Measurements from ENCODE around the gene GNLY. TPM values are rescaled to one million over a fixed set of nuclear protein-coding genes. Genes with fewer than 3 reads are reported as not detected.

GNLY gene
- total RNA-seq, 4 donors from 2014 or later = 3.6 to 36.1 (median 12.0) TPM

DNA sequence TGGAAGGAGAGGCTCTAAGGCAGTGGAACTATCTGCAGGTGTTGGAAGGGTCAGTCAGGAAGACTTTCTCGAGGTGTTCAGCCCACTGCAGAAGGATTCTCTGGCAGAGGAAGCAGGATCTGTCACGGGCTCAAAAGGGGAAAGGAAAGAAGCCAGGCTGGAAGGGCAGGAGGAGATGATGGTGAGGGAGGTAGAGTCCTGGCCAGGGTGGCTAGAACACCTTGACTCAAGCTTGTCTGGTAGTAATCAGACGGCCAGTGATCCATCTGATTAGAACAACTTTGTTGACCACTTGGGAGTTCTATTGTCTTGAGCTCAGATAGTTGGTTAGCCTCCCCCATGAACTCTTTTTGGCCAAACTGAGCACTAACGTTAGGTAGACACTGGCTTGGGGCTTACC is 49.9 kb downstream of the GNLY start:
- no peaks in the 10 kb centered on the region for H3K36me3 ChIP-seq
- H3K4me1 ChIP-seq = peaks cover 78 to 80% of the 10 kb centered on the region in 2 donors
- no peaks in the 10 kb centered on the region for H3K27me3 ChIP-seq
- TF ChIP-seq, protein P1, sequence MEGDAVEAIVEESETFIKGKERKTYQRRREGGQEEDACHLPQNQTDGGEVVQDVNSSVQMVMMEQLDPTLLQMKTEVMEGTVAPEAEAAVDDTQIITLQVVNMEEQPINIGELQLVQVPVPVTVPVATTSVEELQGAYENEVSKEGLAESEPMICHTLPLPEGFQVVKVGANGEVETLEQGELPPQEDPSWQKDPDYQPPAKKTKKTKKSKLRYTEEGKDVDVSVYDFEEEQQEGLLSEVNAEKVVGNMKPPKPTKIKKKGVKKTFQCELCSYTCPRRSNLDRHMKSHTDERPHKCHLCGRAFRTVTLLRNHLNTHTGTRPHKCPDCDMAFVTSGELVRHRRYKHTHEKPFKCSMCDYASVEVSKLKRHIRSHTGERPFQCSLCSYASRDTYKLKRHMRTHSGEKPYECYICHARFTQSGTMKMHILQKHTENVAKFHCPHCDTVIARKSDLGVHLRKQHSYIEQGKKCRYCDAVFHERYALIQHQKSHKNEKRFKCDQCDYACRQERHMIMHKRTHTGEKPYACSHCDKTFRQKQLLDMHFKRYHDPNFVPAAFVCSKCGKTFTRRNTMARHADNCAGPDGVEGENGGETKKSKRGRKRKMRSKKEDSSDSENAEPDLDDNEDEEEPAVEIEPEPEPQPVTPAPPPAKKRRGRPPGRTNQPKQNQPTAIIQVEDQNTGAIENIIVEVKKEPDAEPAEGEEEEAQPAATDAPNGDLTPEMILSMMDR (IDR thresholded peaks at IDR 0.05 in 4 of 5, conservative IDR thresholded peaks at IDR 0.05 in 1 of 5) = no peak
- no peak for TF ChIP-seq POLR2A (IDR thresholded peaks at IDR 0.05)
- intact Hi-C loops (cut with DNase I; ENCODE audit: low total_unique reads) = loop anchor here (5.0 kb wide), 1 partner anchor 323 kb away; no protein-coding TSS in a partner anchor
- in situ Hi-C loops (cut with MboI; ENCODE audit: low sequenced_read_pairs in 4 of 4) = loop anchor here in 1 of 4 donors (10.0 kb wide), 1 partner anchor 51 kb away; no protein-coding TSS in a partner anchor
- ATAC-seq (no peak), DNase-seq (no peak)
- no peak overlapping the region for H3K4me3 ChIP-seq
- H3K27ac ChIP-seq = peak overlapping the region; percentile 94 to 98 (median 97)
- H3K9me3 ChIP-seq = no peaks in the 10 kb centered on the region

DNA sequence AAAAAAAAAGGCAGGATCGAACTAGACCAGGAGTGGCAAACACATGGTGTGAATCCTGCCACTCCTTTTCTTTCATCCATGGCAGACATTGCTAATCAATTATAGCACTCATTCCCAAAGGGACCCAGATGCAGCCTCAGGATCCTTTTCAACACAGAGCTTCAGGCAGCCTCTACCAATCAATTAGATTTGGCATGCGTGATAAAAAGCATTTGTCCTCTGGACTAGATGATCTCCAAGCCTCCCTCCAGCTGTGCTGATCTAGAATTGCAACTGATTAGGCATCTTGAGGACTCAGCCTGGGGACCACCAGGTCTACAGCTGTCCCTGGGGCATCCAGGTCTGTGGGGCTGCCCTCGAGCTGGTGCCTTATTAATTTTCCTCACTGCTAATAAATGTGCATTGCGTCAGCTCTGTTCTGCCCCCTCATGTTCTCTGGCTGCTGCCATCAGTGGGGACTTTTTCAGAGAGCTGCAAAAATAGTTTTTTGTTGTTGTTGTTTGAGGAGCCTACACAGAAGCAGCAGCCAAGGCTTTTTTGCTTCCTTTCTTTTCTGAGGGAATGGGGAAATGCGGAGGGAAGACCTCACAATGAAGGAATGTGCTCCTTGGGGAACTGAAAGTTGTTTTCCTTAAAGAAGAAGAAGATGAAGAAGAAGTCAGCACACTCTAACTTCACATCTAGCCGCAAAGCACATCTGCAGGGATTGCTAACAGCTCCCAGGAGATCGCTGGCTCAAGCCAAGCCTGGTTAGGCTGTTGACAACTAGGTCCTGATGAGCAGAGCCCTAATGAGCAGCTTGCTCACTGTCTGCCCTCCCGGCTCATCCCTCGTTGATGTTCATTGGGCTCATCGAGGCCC is 50.8 kb downstream of the GNLY start:
- Histone ChIP-seq H3K4me1 (peaks cover 80 to 84% of the 10 kb centered on the region in 2 donors), H3K36me3 (no peaks in the 10 kb centered on the region), H3K4me3 (peak overlapping the region in 1 of 4 donors; percentile 1), H3K9me3 (no peaks in the 10 kb centered on the region), H3K27ac (peak overlapping the region; percentile 94 to 98 (median 97)), H3K27me3 (no peaks in the 10 kb centered on the region)
- peak; percentile 56 to 77 for DNase-seq
- intact Hi-C loops (cut with DNase I; ENCODE audit: low total_unique reads) (loop anchor here (5.0 kb wide), 1 partner anchor 322 kb away; no protein-coding TSS in a partner anchor), in situ Hi-C loops (cut with MboI; ENCODE audit: low sequenced_read_pairs in 4 of 4) (loop anchor here in 1 of 4 donors (10.0 kb wide), 1 partner anchor 50 kb away; no protein-coding TSS in a partner anchor)
- TF ChIP-seq POLR2A (IDR thresholded peaks at IDR 0.05) = peak in 1 of 2 donors; percentile 6
- TF ChIP-seq, protein P1 (IDR thresholded peaks at IDR 0.05 in 4 of 5, conservative IDR thresholded peaks at IDR 0.05 in 1 of 5) = no peak
- peak in 1 of 2 donors; percentile 2 for ATAC-seq

DNA sequence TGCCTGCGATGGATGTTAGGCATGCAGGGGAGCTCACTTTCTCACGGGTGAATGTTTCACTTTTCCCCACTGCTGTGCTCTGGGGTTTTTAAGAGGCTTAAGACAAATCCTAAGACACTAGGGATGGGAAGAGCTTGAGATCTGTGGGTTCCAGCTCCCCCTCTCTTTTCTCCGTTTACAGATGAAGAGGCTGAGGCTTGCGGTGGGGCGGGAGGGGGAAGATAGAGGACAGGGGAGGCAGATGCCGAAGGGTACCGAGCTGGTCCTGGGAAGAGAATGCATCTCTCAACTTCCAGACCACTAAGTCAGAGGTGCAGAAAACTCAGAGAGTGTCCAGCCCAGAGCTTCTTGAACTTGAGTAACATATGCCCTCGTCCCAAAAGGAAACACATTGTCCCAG is 51.5 kb downstream of the GNLY start:
- in situ Hi-C loops (cut with MboI; ENCODE audit: low sequenced_read_pairs in 4 of 4) (loop anchor here in 1 of 4 donors (10.0 kb wide), 1 partner anchor 49 kb away; no protein-coding TSS in a partner anchor), intact Hi-C loops (cut with DNase I; ENCODE audit: low total_unique reads) (no loop called here)
- Histone ChIP-seq H3K4me1 (peaks cover 81 to 84% of the 10 kb centered on the region in 2 donors), H3K27me3 (no peaks in the 10 kb centered on the region), H3K9me3 (no peaks in the 10 kb centered on the region), H3K36me3 (no peaks in the 10 kb centered on the region), H3K27ac (peak overlapping the region; percentile 94 to 98 (median 97)), H3K4me3 (peak overlapping the region in 1 of 4 donors; percentile 1)
- no peak for DNase-seq
- no peak for TF ChIP-seq POLR2A (IDR thresholded peaks at IDR 0.05)
- TF ChIP-seq, protein P1 (IDR thresholded peaks at IDR 0.05 in 4 of 5, conservative IDR thresholded peaks at IDR 0.05 in 1 of 5) = no peak
- ATAC-seq = no peak

DNA sequence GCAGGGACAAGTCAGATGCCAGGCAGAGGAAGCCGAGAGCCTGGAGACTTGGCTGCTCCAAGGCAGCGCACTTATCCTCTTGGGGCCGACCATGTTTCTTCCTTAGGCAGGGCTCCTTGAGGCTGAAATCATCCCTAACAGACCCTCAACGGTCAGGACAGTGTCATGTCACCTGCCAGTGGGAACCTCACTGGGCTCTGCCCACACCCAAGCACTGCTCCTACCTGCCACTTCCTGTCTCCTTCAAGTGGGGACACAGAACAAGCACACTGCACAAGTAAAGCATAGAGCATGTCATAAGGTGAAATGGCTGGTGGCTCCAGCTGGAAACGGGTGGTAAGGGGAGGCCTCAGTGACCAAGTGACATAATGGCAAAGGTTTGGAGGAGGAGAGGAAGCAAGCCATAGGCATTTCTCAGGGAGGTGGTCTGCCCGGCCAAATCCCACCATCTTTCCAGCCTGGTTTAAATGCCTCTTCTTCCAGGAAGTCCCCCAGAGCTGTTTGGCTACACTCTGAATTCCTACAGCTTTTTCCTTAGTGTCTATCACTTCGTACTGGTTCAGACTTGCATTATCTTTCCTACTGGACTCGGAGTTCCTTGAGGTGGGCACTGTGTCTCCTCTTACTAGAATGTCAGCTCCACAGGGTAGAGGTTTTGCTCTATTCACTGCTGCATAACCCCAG is 52.3 kb downstream of the GNLY start:
- intact Hi-C loops (cut with DNase I; ENCODE audit: low total_unique reads) (no loop called here), in situ Hi-C loops (cut with MboI; ENCODE audit: low sequenced_read_pairs in 4 of 4) (loop anchor here in 1 of 4 donors (10.0 kb wide), 1 partner anchor 48 kb away; no protein-coding TSS in a partner anchor)
- no peaks in the 10 kb centered on the region for H3K36me3 ChIP-seq
- H3K9me3 ChIP-seq = no peaks in the 10 kb centered on the region
- no peak overlapping the region for H3K4me3 ChIP-seq
- TF ChIP-seq POLR2A (IDR thresholded peaks at IDR 0.05) = no peak
- TF ChIP-seq, protein P1 (IDR thresholded peaks at IDR 0.05 in 4 of 5, conservative IDR thresholded peaks at IDR 0.05 in 1 of 5) = no peak
- DNase-seq = no peak
- no peaks in the 10 kb centered on the region for H3K27me3 ChIP-seq
- no peak for ATAC-seq
- H3K4me1 ChIP-seq = peaks cover 80 to 84% of the 10 kb centered on the region in 2 donors
- peak overlapping the region; percentile 94 to 98 (median 97) for H3K27ac ChIP-seq

All from gastrocnemius medialis (tissue), 4 donors.